HG02885 (cell line): Measurements from ENCODE around the gene TDRD6.
"Not testable (repeated sequence)": the region's sequence is repeated elsewhere in the genome, so short reads cannot be mapped to it uniquely, and the experiment has no call there.

Experiments
- ATAC-seq: cut with Tn5 transposase; IDR thresholded peaks from one replicate; pipeline ENCODE4 v1.9.1; 2021; ENCODE audit warnings: mild to moderate bottlenecking; ENCODE audit not compliant: unreplicated experiment, poor library complexity

TDRD6 gene

GRCh38 chr6:46741910-46742309, 54.2 kb downstream of the TDRD6 start:
- no peak for ATAC-seq

DNA sequence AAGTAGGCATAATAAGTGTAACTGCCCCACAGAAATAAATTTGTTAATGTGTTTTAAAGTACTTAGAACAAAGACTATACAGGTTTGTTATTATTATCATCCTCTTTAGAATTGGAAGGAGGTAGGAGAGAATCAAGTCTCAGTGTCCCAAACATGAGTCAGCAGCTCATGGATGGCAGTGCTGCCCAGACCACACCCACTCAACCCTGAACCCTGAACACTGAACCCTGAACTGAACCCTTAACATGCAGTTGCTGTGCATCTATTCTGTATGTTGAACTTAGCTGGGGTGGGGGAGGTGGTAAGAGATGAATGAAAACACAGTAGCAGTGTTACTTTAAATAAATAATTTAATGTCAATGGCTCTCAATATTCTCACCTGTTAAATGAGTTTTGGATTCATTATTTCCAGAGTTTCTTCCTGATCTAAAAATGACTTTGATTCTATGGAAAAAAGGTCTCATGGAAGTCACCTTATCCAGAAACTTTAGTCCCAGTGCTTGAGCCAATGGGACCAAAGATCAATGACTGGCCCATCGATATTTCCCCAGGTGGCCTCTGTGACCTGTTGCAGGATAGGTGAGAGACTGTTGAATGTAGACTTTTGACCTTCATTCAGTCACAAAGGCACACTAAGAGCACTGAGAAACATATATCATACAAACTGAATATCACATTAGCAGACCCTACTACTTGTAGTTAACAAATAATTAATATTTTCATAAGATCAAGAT, 55.9 kb downstream of the TDRD6 start:
- ATAC-seq = no peak

- not testable (repeated sequence) for ATAC-seq
Observed at GRCh38 chr6:46744159-46744725, 56.6 kb downstream of the TDRD6 start.

- no peak for ATAC-seq
Observed at GRCh38 chr6:46745973-46746372, 58.3 kb downstream of the TDRD6 start.

DNA sequence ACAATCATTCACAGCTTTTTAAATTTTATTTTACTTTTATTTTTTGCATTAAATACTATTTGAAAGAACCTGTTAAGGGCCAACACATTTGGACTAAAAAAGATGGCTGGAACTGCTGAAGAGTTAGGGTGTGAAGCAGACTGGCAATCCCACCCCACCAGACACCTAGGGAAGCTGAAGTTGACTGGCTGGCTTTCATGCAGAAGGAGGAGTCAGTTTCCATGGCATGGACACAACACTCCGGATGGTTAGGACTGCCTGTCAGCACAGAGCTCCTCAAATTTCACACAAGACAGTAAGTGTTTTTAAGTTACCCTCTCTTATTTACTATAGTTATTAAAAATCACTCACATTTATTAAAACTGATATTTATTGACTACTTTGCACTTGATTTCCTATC, 59.0 kb downstream of the TDRD6 start, which contains the start of gene ANKRD66:
Gene ANKRD66 (plus strand): TSS at position 238 of the 400 bp plus-strand sequence. CDS start 5,016 bp downstream, outside the sequence.
- no peak for ATAC-seq

GRCh38 chr6:46748940-46749503, 61.3 kb downstream of the TDRD6 start:
- ATAC-seq = no peak

DNA sequence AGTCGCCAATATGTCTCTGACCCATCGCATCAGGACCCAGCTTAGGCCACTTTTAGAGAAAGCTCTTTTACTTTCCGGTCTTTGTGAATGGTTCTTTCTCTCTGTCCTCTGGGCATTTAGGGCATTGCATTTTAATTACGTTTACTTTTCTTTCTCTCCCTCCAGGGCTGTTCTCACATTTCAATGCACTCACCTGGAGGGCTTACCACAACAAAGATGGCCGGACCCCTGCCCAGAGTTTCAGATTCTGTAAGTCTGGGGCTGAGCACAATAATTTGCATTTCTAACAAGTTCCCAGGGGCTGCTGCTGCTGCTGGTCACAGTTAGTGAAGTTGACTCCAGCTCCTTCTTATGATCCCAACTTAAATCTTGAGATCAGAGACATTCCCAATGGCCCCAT, 62.0 kb downstream of the TDRD6 start:
- no peak for ATAC-seq

GRCh38 chr6:46751658-46752057, 64.0 kb downstream of the TDRD6 start:
- ATAC-seq = no peak
